ENCODE results near the gene MAPK13. TPM values are rescaled to one million over a fixed set of nuclear protein-coding genes. Genes with fewer than 3 reads are reported as not detected.

The MAPK13 gene
- total RNA-seq, 1 experiment from 2014 or later: 146 TPM

DNA sequence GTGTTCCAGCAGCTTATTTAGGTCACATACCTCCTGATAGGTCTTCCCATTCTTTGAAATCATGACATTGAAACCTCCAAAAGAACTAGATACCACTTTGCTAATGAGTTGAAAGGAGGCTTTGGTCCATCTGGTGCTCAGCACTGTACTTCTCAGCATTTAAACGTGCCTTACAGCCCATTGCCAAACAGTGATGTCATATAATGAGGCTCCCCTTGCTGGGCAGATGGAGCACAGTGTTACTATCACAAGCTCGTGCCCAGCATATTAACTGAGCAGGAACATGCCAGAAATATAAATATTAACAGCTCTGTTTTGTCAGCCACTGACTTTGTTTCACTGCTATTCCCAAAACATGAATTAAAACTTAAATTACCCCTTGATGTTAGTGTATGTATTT is 25.5 kb upstream of the MAPK13 start:
- no peaks in the 10 kb centered on the region for H4K20me1 ChIP-seq (ENCODE audit: insufficient read depth)
- peaks cover 12% of the 10 kb centered on the region; the same call in 1 of the 2 replicates for H3F3A ChIP-seq (ENCODE audit: insufficient read depth, low read depth)
- no peaks in the 10 kb centered on the region for H3K9me3 ChIP-seq (ENCODE audit: insufficient read depth, low read depth)
- no peak overlapping the region for H3K27ac ChIP-seq
- H3K36me3 ChIP-seq (ENCODE audit: low read depth): peaks cover 33% of the 10 kb centered on the region
- H3K27me3 ChIP-seq (ENCODE audit: insufficient read depth, low read depth): no peaks in the 10 kb centered on the region
- POLR2A ChIA-PET (ENCODE audit: unreplicated experiment): no interaction called here
- no peak overlapping the region for H2AFZ ChIP-seq
- H3K9me2 ChIP-seq (ENCODE audit: insufficient read depth): no peaks in the 10 kb centered on the region
- no peaks in the 10 kb centered on the region for H3K79me2 ChIP-seq (ENCODE audit: low read depth)
- CTCF ChIA-PET: no interaction called here
- no peak overlapping the region for H3K4me2 ChIP-seq
- intact Hi-C loops (cut with micrococcal nuclease; ENCODE audit: unreplicated experiment): no loop called here
- TF ChIP-seq EZH2 (IDR thresholded peaks at IDR 0.05; ENCODE audit: low read depth): no peak
- TF ChIP-seq, protein P1, sequence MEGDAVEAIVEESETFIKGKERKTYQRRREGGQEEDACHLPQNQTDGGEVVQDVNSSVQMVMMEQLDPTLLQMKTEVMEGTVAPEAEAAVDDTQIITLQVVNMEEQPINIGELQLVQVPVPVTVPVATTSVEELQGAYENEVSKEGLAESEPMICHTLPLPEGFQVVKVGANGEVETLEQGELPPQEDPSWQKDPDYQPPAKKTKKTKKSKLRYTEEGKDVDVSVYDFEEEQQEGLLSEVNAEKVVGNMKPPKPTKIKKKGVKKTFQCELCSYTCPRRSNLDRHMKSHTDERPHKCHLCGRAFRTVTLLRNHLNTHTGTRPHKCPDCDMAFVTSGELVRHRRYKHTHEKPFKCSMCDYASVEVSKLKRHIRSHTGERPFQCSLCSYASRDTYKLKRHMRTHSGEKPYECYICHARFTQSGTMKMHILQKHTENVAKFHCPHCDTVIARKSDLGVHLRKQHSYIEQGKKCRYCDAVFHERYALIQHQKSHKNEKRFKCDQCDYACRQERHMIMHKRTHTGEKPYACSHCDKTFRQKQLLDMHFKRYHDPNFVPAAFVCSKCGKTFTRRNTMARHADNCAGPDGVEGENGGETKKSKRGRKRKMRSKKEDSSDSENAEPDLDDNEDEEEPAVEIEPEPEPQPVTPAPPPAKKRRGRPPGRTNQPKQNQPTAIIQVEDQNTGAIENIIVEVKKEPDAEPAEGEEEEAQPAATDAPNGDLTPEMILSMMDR (conservative IDR thresholded peaks at IDR 0.05): no peak
- no TSS peak for BruUV-seq (replicated peaks)
- no peaks in the 10 kb centered on the region for H3K4me1 ChIP-seq (replicated peaks; ENCODE audit: insufficient read depth)
- no peak for DNase-seq
- no peak overlapping the region for H3K4me3 ChIP-seq

DNA sequence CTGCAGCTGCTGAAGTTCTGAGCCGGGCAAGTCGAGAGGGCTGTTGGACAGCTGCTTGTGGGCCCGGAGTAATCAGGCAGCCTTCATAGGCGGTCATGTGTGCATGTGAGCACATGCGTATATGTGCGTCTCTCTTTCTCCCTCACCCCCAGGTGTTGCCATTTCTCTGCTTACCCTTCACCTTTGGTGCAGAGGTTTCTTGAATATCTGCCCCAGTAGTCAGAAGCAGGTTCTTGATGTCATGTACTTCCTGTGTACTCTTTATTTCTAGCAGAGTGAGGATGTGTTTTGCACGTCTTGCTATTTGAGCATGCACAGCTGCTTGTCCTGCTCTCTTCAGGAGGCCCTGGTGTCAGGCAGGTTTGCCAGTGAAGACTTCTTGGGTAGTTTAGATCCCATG is 21.2 kb upstream of the MAPK13 start:
- DNase-seq: no peak
- ChIA-PET POLR2A (ENCODE audit: unreplicated experiment) (no interaction called here), CTCF (no interaction called here)
- TF ChIP-seq EZH2 (IDR thresholded peaks at IDR 0.05; ENCODE audit: low read depth): no peak
- TF ChIP-seq, protein P1 (conservative IDR thresholded peaks at IDR 0.05): no peak
- H3K4me1 ChIP-seq (replicated peaks; ENCODE audit: insufficient read depth): no peaks in the 10 kb centered on the region
- H3K79me2 ChIP-seq (ENCODE audit: low read depth): no peaks in the 10 kb centered on the region
- no peaks in the 10 kb centered on the region for H3K9me2 ChIP-seq (ENCODE audit: insufficient read depth)
- no peaks in the 10 kb centered on the region for H3K9me3 ChIP-seq (ENCODE audit: insufficient read depth, low read depth)
- no peak overlapping the region for H3K4me3 ChIP-seq
- H3K27ac ChIP-seq: no peak overlapping the region
- no TSS peak for BruUV-seq (replicated peaks)
- H4K20me1 ChIP-seq (ENCODE audit: insufficient read depth): no peaks in the 10 kb centered on the region
- no peak overlapping the region for H3K4me2 ChIP-seq
- H3F3A ChIP-seq (ENCODE audit: insufficient read depth, low read depth): peaks cover 12% of the 10 kb centered on the region; the same call in 1 of the 2 replicates
- no peak overlapping the region for H2AFZ ChIP-seq
- no peaks in the 10 kb centered on the region for H3K27me3 ChIP-seq (ENCODE audit: insufficient read depth, low read depth)
- peaks cover 22% of the 10 kb centered on the region for H3K36me3 ChIP-seq (ENCODE audit: low read depth)
- intact Hi-C loops (cut with micrococcal nuclease; ENCODE audit: unreplicated experiment): no loop called here

DNA sequence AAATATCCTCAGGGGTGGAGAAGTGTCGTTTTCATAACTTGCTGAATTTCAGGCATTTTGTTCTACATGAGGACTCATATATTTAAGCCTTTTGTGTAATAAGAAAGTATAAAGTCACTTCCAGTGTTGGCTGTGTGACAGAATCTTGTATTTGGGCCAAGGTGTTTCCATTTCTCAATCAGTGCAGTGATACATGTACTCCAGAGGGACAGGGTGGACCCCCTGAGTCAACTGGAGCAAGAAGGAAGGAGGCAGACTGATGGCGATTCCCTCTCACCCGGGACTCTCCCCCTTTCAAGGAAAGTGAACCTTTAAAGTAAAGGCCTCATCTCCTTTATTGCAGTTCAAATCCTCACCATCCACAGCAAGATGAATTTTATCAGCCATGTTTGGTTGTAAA is 20.3 kb upstream of the MAPK13 start:
- TF ChIP-seq EZH2 (IDR thresholded peaks at IDR 0.05; ENCODE audit: low read depth): no peak
- TF ChIP-seq, protein P1 (conservative IDR thresholded peaks at IDR 0.05): no peak
- no peak overlapping the region for H2AFZ ChIP-seq
- no peaks in the 10 kb centered on the region for H4K20me1 ChIP-seq (ENCODE audit: insufficient read depth)
- no peaks in the 10 kb centered on the region for H3K4me1 ChIP-seq (replicated peaks; ENCODE audit: insufficient read depth)
- ChIA-PET CTCF (no interaction called here), POLR2A (ENCODE audit: unreplicated experiment) (no interaction called here)
- H3K9me3 ChIP-seq (ENCODE audit: insufficient read depth, low read depth): no peaks in the 10 kb centered on the region
- BruUV-seq (replicated peaks): no TSS peak
- H3K4me3 ChIP-seq: no peak overlapping the region
- peaks cover 22% of the 10 kb centered on the region for H3K36me3 ChIP-seq (ENCODE audit: low read depth)
- no peaks in the 10 kb centered on the region for H3K9me2 ChIP-seq (ENCODE audit: insufficient read depth)
- no peak overlapping the region for H3K27ac ChIP-seq
- peaks cover 7% of the 10 kb centered on the region; the same call in 1 of the 2 replicates for H3F3A ChIP-seq (ENCODE audit: insufficient read depth, low read depth)
- H3K79me2 ChIP-seq (ENCODE audit: low read depth): no peaks in the 10 kb centered on the region
- intact Hi-C loops (cut with micrococcal nuclease; ENCODE audit: unreplicated experiment): no loop called here
- H3K4me2 ChIP-seq: no peak overlapping the region
- no peak for DNase-seq
- no peaks in the 10 kb centered on the region for H3K27me3 ChIP-seq (ENCODE audit: insufficient read depth, low read depth)

Data from PC-9 (cell line).